Colonic mucosa (tissue), 4 donors: Measurements from ENCODE around the gene DNAJC3. TPM values are rescaled to one million over a fixed set of nuclear protein-coding genes. Genes with fewer than 3 reads are reported as not detected.
"Not testable (repeated sequence)": the region's sequence is repeated elsewhere in the genome, so short reads cannot be mapped to it uniquely, and the experiment has no call there.

Experiments
- DNase-seq: peaks from one replicate; pipeline ENCODE4 v3.0.0-alpha.2; 2020
- H3K27ac ChIP-seq: fragments of 200-600 bp; one replicate; pipeline ENCODE4 v1.8.0; 2021
- H3K27me3 ChIP-seq: fragments of 200-600 bp; one replicate; pipeline ENCODE4 v1.8.0; 2021
- H3K36me3 ChIP-seq: fragments of 200-600 bp; one replicate; pipeline ENCODE4 v1.8.0; 2021
- H3K4me1 ChIP-seq: fragments of 200-600 bp; one replicate; pipeline ENCODE4 v1.8.0; 2021; ENCODE audit warnings: mild to moderate bottlenecking
- H3K4me3 ChIP-seq: fragments of 200-600 bp; one replicate; pipeline ENCODE4 v1.8.0; 2021
- H3K9ac ChIP-seq, 2 donors: one replicate each; pipeline ENCODE4 v1.7.0; 2013; ENCODE audit warnings: control low read depth in 2 of 2, low read depth in 2 of 2, low read length in 2 of 2
- H3K9me3 ChIP-seq: fragments of 200-600 bp; one replicate; pipeline ENCODE4 v1.8.0; 2021
- CTCF ChIP-seq: fragments of 200-600 bp; IDR thresholded peaks from one replicate; pipeline ENCODE4 v1.8.0; 2022; ENCODE audit warnings: antibody characterized with exemption, mild to moderate bottlenecking
- intact Hi-C: fragments of 100-400 bp; cut with DNase I; formaldehyde crosslinking; loops from one replicate; pipeline ENCODE4 v1.14.1; 2022
- total RNA-seq, 2 donors: library from RNA; stranded (reverse); fragmentation: NEBNext Ultra II Directional in 1 of 2; extraction: Animal tissue kit (Norgen Biotek cat#: 25700) in 1 of 2; gene quantifications; one replicate each; pipeline ENCODE4 v1.2.1, GENCODE V29; 2021
- donor health status: healthy.
- donor health status: DM: no; HTN: no; CAD: no.
- donor health status: DM: no; HTN: no; CAD: no.

Gene DNAJC3
- total RNA-seq, 2 donors from 2014 or later, result 70.6 to 76.8 TPM

GRCh38 chr13:95749545-95749944 is 72.6 kb downstream of the DNAJC3 start:
- Histone ChIP-seq H3K27ac (no peak overlapping the region), H3K27me3 (no peaks in the 10 kb centered on the region), H3K36me3 (no peaks in the 10 kb centered on the region), H3K9ac (no peak overlapping the region), H3K9me3 (no peaks in the 10 kb centered on the region), H3K4me3 (no peak overlapping the region), H3K4me1 (no peaks in the 10 kb centered on the region)
- intact Hi-C loops, result no loop called here
- no peak for TF ChIP-seq CTCF
- no peak for DNase-seq

GRCh38 chr13:95752677-95753076 is 75.7 kb downstream of the DNAJC3 start:
- no peak overlapping the region for H3K27ac ChIP-seq

GRCh38 chr13:95754069-95754468 is 77.1 kb downstream of the DNAJC3 start:
- Histone ChIP-seq H3K27ac (no peak overlapping the region), H3K4me1 (no peaks in the 10 kb centered on the region), H3K9ac (no peak overlapping the region), H3K27me3 (no peaks in the 10 kb centered on the region), H3K36me3 (no peaks in the 10 kb centered on the region), H3K9me3 (no peaks in the 10 kb centered on the region), H3K4me3 (no peak overlapping the region)
- no peak for DNase-seq
- intact Hi-C loops, result no loop called here
- TF ChIP-seq CTCF, result no peak

More at GRCh38 chr13:95752677-95753076, 75.7 kb downstream of the DNAJC3 start:
- H3K36me3 ChIP-seq, result no peaks in the 10 kb centered on the region
- intact Hi-C loops, result no loop called here
- TF ChIP-seq CTCF, result no peak
- H3K4me3 ChIP-seq, result no peak overlapping the region
- no peaks in the 10 kb centered on the region for H3K4me1 ChIP-seq
- DNase-seq, result no peak
- H3K9ac ChIP-seq, result no peak overlapping the region
- no peaks in the 10 kb centered on the region for H3K9me3 ChIP-seq
- H3K27me3 ChIP-seq, result no peaks in the 10 kb centered on the region

- H3K4me3 ChIP-seq, result no peak overlapping the region
- H3K27ac ChIP-seq, result no peak overlapping the region
- H3K4me1 ChIP-seq, result no peaks in the 10 kb centered on the region
- no peak overlapping the region for H3K9ac ChIP-seq
- DNase-seq, result no peak
- TF ChIP-seq CTCF, result no peak
- no peaks in the 10 kb centered on the region for H3K27me3 ChIP-seq
- H3K9me3 ChIP-seq, result no peaks in the 10 kb centered on the region
- intact Hi-C loops, result no loop called here
- no peaks in the 10 kb centered on the region for H3K36me3 ChIP-seq
Observed at GRCh38 chr13:95756072-95756471, 79.1 kb downstream of the DNAJC3 start.

GRCh38 chr13:95762626-95763025 is 85.7 kb downstream of the DNAJC3 start:
- H3K36me3 ChIP-seq, DNase-seq, H3K4me1 ChIP-seq, H3K9ac ChIP-seq, H3K27me3 ChIP-seq, H3K9me3 ChIP-seq, H3K27ac ChIP-seq, intact Hi-C loops, H3K4me3 ChIP-seq: not testable (repeated sequence)

- Histone ChIP-seq H3K4me3 (no peak overlapping the region), H3K27me3 (no peaks in the 10 kb centered on the region), H3K27ac (no peak overlapping the region), H3K9ac (no peak overlapping the region), H3K36me3 (no peaks in the 10 kb centered on the region), H3K9me3 (no peaks in the 10 kb centered on the region), H3K4me1 (no peaks in the 10 kb centered on the region)
- no peak for TF ChIP-seq CTCF
- intact Hi-C loops, result no loop called here
- no peak for DNase-seq
Observed at GRCh38 chr13:95763601-95764000, 86.7 kb downstream of the DNAJC3 start.
